K562 (cell line): ENCODE results near the gene NPAS3. TPM values are rescaled to one million over a fixed set of nuclear protein-coding genes. Genes with fewer than 3 reads are reported as not detected.

Source experiments
- ATAC-seq: fragments of 200-7000 bp; cut with Tn5 transposase; 3 replicates; pipeline ENCODE4 v1.9.1; 2020; ENCODE audit warnings: moderate library complexity
- BruUV-seq: library from RNA; stranded (reverse); fragments of 400-500 nt; replicated peaks from 2 replicates; lab custom pipeline; 2021; lab: Mats Ljungman, UMichigan
- CTCF ChIA-PET: fragments of 300-600 bp; formaldehyde crosslinking; extraction: SDS; loops from one replicate; lab custom pipeline; 2021; ENCODE audit warnings: low intra/inter-chr PET ratio; lab: Yijun Ruan, JAX
- POLR2A ChIA-PET: fragments of 300-600, 350-650 bp; sonication (Branson Sonifier 250); formaldehyde crosslinking; extraction: SDS; loops from one replicate; lab custom pipeline; 2021; ENCODE audit warnings: antibody characterized with exemption, inconsistent platforms; lab: Yijun Ruan, JAX
- DNase-seq, 4 experiments: peaks; one replicate each; pipeline versions ENCODE4 v3.0.0 to v3.0.0-alpha.2; 2011 to 2018; ENCODE audit warnings: low spot score in 3 of 4, mixed read lengths in 3 of 4; ENCODE audit errors: extremely low read depth in 1 of 4
- FAIRE-seq: peaks from 2 replicates; lab custom pipeline; 2011; peaks lifted over from hg19 to GRCh38; lab: Jason Lieb, UNC
- H2AFZ ChIP-seq: 2 replicates; pipeline ENCODE4 v1.6.0; 2011; ENCODE audit warnings: low read depth, low read length, control low read depth, inconsistent platforms
- H3K27ac ChIP-seq: fragments of 200-600 bp; 3 replicates; pipeline ENCODE4 v1.8.0; 2011; ENCODE audit warnings: low read depth, mild to moderate bottlenecking, control low read depth, inconsistent platforms, low read length, moderate library complexity, mixed read lengths; ENCODE audit errors: extremely low read depth
- H3K27me3 ChIP-seq, 2 experiments: fragments of 300-600 bp in 1 of 2; 2 replicates in 1 of 2; 3 replicates in 1 of 2; pipeline versions ENCODE4 v1.6.0 to v1.8.0; 2011; ENCODE audit warnings: inconsistent platforms in 2 of 2, low read length in 2 of 2, mild to moderate bottlenecking in 1 of 2, mixed read lengths in 1 of 2, moderate library complexity in 1 of 2; ENCODE audit not compliant: control insufficient read depth in 2 of 2, insufficient read depth in 2 of 2
- H3K36me3 ChIP-seq: fragments of 300-600 bp; 3 replicates; pipeline ENCODE4 v1.8.0; 2011; ENCODE audit warnings: mild to moderate bottlenecking, low read length, inconsistent platforms; ENCODE audit not compliant: control insufficient read depth, insufficient read depth
- H3K4me1 ChIP-seq, 2 experiments: fragments of 200-600 bp in 1 of 2; replicated peaks in 1 of 2; 2 replicates in 1 of 2; 3 replicates in 1 of 2; pipeline versions ENCODE4 v1.5.1 to v1.8.0; 2011; ENCODE audit warnings: inconsistent platforms in 2 of 2, low read length in 2 of 2, mild to moderate bottlenecking in 1 of 2, mixed read lengths in 1 of 2, moderate library complexity in 1 of 2; ENCODE audit not compliant: control insufficient read depth in 2 of 2, insufficient read depth in 2 of 2
- H3K4me2 ChIP-seq: 2 replicates; pipeline ENCODE4 v1.6.1; 2011; ENCODE audit warnings: low read length, control low read depth, inconsistent platforms, mixed read lengths; ENCODE audit not compliant: insufficient read depth
- H3K4me3 ChIP-seq: fragments of 200-600 bp; sonication (generic), shearing (Covaris generic); 2 replicates; pipeline ENCODE4 v1.5.1; 2016; ENCODE audit warnings: control low read depth, inconsistent platforms
- H3K79me2 ChIP-seq: fragments of 200-600 bp; 3 replicates; pipeline ENCODE4 v1.8.0; 2011; ENCODE audit warnings: low read length, inconsistent platforms; ENCODE audit not compliant: control insufficient read depth, insufficient read depth
- H3K9ac ChIP-seq, 2 experiments: 2 replicates each; pipeline versions ENCODE4 v1.6.0 to v1.6.1; 2011; ENCODE audit warnings: low read depth in 2 of 2, low read length in 2 of 2, control low read depth in 1 of 2, inconsistent platforms in 1 of 2, mild to moderate bottlenecking in 1 of 2, mixed read lengths in 1 of 2; ENCODE audit not compliant: insufficient read depth in 1 of 2
- H3K9me1 ChIP-seq: one replicate; pipeline ENCODE4 v1.6.0; 2011; ENCODE audit warnings: inconsistent platforms, mild to moderate bottlenecking, low read length, moderate library complexity; ENCODE audit not compliant: control insufficient read depth, insufficient read depth
- H3K9me3 ChIP-seq: replicated peaks from 2 replicates; pipeline ENCODE4 v1.5.1; 2011; ENCODE audit warnings: low read depth, low read length, inconsistent platforms; ENCODE audit not compliant: control insufficient read depth, insufficient read depth
- H4K20me1 ChIP-seq: replicated peaks from 2 replicates; pipeline ENCODE4 v1.6.1; 2011; ENCODE audit warnings: low read length, inconsistent platforms, mixed read lengths; ENCODE audit not compliant: control insufficient read depth, insufficient read depth
- CBFA2T3 ChIP-seq: fragments of 450-650 bp; IDR thresholded peaks from 2 replicates; pipeline ENCODE4 v1.6.1; 2017
- CREBBP ChIP-seq: IDR thresholded peaks from one replicate; pipeline ENCODE4 v1.6.1; 2012; ENCODE audit warnings: low read depth, mild to moderate bottlenecking, control low read depth, inconsistent platforms, low read length
- DMBX1 ChIP-seq: fragments of 250-450 bp; sonication (Bioruptor Pico); IDR thresholded peaks from 2 replicates; pipeline ENCODE4 v1.8.0; 2022; ENCODE audit warnings: inconsistent platforms, mild to moderate bottlenecking, moderate library complexity, borderline replicate concordance
- ELF2 ChIP-seq: fragments of 250-450 bp; sonication (Bioruptor Pico); IDR thresholded peaks from 2 replicates; pipeline ENCODE4 v1.5.0; 2021; ENCODE audit warnings: mild to moderate bottlenecking
- GABPB2 ChIP-seq: fragments of 250-450 bp; sonication (Bioruptor Pico); conservative IDR thresholded peaks from 2 replicates; pipeline ENCODE4 v1.5.1; 2021; ENCODE audit warnings: mild to moderate bottlenecking
- GATA2 ChIP-seq: sonication (generic); formaldehyde crosslinking; IDR thresholded peaks from 2 replicates; pipeline ENCODE4 v1.4.0; 2020; ENCODE audit warnings: mild to moderate bottlenecking, missing genetic modification reagents
- GATAD2B ChIP-seq: fragments of 450-650 bp; IDR thresholded peaks from 2 replicates; pipeline ENCODE4 v1.6.1; 2017; ENCODE audit warnings: mild to moderate bottlenecking, borderline replicate concordance
- HIVEP1 ChIP-seq: fragments of 250-450 bp; sonication (Bioruptor Pico); IDR thresholded peaks from 2 replicates; pipeline ENCODE4 v1.4.0; 2020; ENCODE audit warnings: mild to moderate bottlenecking
- KDM4B ChIP-seq, 2 experiments: fragments of 450-650 bp in 1 of 2; sonication (generic) in 1 of 2; IDR thresholded peaks; 2 replicates each; pipeline ENCODE4 v1.6.1; 2016 to 2017; ENCODE audit warnings: borderline replicate concordance in 2 of 2, antibody characterized with exemption in 1 of 2, low read depth in 1 of 2, mild to moderate bottlenecking in 1 of 2
- LCOR ChIP-seq: sonication (generic); formaldehyde crosslinking; IDR thresholded peaks from 2 replicates; pipeline ENCODE4 v1.8.0; 2022; ENCODE audit warnings: mild to moderate bottlenecking, missing genetic modification reagents
- NR3C1 ChIP-seq: sonication (generic); formaldehyde crosslinking; IDR thresholded peaks from 2 replicates; pipeline ENCODE4 v1.8.1; 2022; ENCODE audit warnings: missing genetic modification reagents
- RBM14 ChIP-seq: fragments of 200-400 bp; formaldehyde crosslinking; IDR thresholded peaks from 2 replicates; pipeline ENCODE4 v1.6.1; 2018; ENCODE audit warnings: low read depth, mild to moderate bottlenecking, low read length, moderate library complexity, borderline replicate concordance; ENCODE audit not compliant: insufficient read depth
- SRSF1 ChIP-seq: fragments of 200-400 bp; formaldehyde crosslinking; IDR thresholded peaks from 2 replicates; pipeline ENCODE4 v1.6.1; 2017; ENCODE audit warnings: mild to moderate bottlenecking, low read depth, low read length, moderate library complexity
- TCF15 ChIP-seq: fragments of 250-450 bp; sonication (Bioruptor Pico); IDR thresholded peaks from 2 replicates; pipeline ENCODE4 v1.8.0; 2022; ENCODE audit warnings: moderate library complexity, mild to moderate bottlenecking, inconsistent platforms
- TEAD2 ChIP-seq: fragments of 450-650 bp; IDR thresholded peaks from 2 replicates; pipeline ENCODE4 v1.6.1; 2016; ENCODE audit warnings: missing genetic modification characterization, control low read depth, missing compliant biosample characterization
- ZBTB12 ChIP-seq: fragments of 250-450 bp; sonication (Bioruptor Pico); IDR thresholded peaks from 2 replicates; pipeline ENCODE4 v1.4.0; 2020
- ZC3H8 ChIP-seq: fragments of 450-650 bp; IDR thresholded peaks from 2 replicates; pipeline ENCODE4 v1.6.1; 2017
- ZNF23 ChIP-seq: fragments of 250-450 bp; sonication (Bioruptor Pico); IDR thresholded peaks from 2 replicates; pipeline ENCODE4 v1.4.0; 2020; ENCODE audit warnings: mild to moderate bottlenecking
- ZNF282 ChIP-seq: sonication (generic); formaldehyde crosslinking; IDR thresholded peaks from 2 replicates; pipeline ENCODE4 v1.8.1; 2023; ENCODE audit warnings: missing genetic modification reagents
- ZNF354B ChIP-seq: fragments of 250-450 bp; sonication (Bioruptor Pico); IDR thresholded peaks from 2 replicates; pipeline ENCODE4 v1.4.0; 2020
- WGBS: fragments of 100-300 bp; shearing (Covaris generic); methylation state at CpG from one replicate; pipeline ENCODE4 v1.1.6; 2016; ENCODE audit warnings: low coverage, mixed read lengths; ENCODE audit not compliant: insufficient coverage; ENCODE audit errors: missing lambda C conversion rate; 5-methylcytosine and 5-hydroxymethylcytosine counted together
- in situ Hi-C: fragments of 300-500 bp; cut with MboI; formaldehyde crosslinking; loops from 4 replicates; pipeline ENCODE4 v1.15.0; 2018; ENCODE audit warnings: inconsistent platforms, mixed read lengths
- intact Hi-C: fragments of 100-400 bp; cut with micrococcal nuclease; formaldehyde crosslinking; loops from 2 replicates; pipeline ENCODE4 v1.14.2; 2022
- polyA plus RNA-seq, 8 experiments: library from polyadenylated mRNA; depleted of rRNA in 4 of 8; stranded (reverse) in 5 of 8; unstranded in 3 of 8; fragments of >200 nt; fragmentation: Nextera tagmentation in 2 of 8; fragmentation: Illumina TruSeq in 1 of 8; extraction: Ambion mirVana in 2 of 8; extraction: Trizol in 1 of 8; gene quantifications; 2 replicates each; pipeline versions ENCODE4 v1.2.1 to v1.2.3, GENCODE V29; 2011 to 2014; ENCODE audit warnings: inconsistent platforms in 1 of 8, missing spikeins in 1 of 8
- total RNA-seq, 7 experiments: library from RNA; depleted of rRNA in 6 of 7; stranded (reverse); fragments of >200 nt in 6 of 7; fragmentation: Illumina TruSeq in 2 of 7; extraction: Trizol in 2 of 7; gene quantifications; 2 replicates each; pipeline versions ENCODE4 v1.2.1 to v1.2.3, GENCODE V29; 2011 to 2021; ENCODE audit warnings: low replicate concordance in 1 of 7

Gene NPAS3
- total and polyA plus RNA-seq, 9 of the 15 experiments (the other 6 are each of a cell fraction or from before 2014, with no cell fraction given), result 0.04 TPM; not detected in 8

DNA sequence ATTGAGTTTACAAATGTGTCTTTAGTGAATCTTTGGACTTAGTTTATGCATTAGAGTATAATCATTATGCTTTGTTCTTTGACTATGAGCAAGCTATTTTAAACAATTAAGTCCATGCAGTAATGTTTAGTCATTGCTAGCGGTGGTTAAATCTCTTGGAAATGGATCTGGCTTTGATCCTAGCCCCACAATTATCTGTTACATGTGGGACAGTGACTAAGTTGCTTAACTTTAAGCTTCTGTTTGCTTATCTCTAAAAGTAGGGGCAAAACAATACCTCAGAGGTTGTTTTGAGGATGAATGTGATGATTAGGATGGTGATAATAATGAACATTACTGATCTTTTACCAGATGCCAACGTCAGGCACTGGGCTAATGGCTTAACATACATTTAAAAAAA is 124.2 kb downstream of the NPAS3 start:
- H3K9me3 ChIP-seq, result no peaks in the 10 kb centered on the region
- TF ChIP-seq GATAD2B, result no peak
- no peak for TF ChIP-seq RBM14
- no peak for TF ChIP-seq ELF2 (CRISPR knock-in tag)
- no peak for TF ChIP-seq LCOR
- TF ChIP-seq, all 486 proteins: peak for 0
- DNase-seq (no peak), FAIRE-seq (no peak), ATAC-seq (no peak)
- intact Hi-C loops (no loop called here), in situ Hi-C loops (no loop called here)
- Histone ChIP-seq H2AFZ (no peak overlapping the region), H3K4me1 (no peaks in the 10 kb centered on the region), H3K79me2 (no peaks in the 10 kb centered on the region), H3K9me1 (no peaks in the 10 kb centered on the region), H3K9ac (no peak overlapping the region), H3K36me3 (no peaks in the 10 kb centered on the region), H3K4me3 (no peak overlapping the region), H4K20me1 (no peaks in the 10 kb centered on the region), H3K4me2 (no peak overlapping the region), H3K27ac (no peak overlapping the region), H3K27me3 (no peaks in the 10 kb centered on the region)
- no TSS peak for BruUV-seq
- CTCF ChIA-PET, result no interaction called here
- POLR2A ChIA-PET, result no interaction called here
- WGBS, result 0% methylated on average over 2 of the region's 2 CpGs

DNA sequence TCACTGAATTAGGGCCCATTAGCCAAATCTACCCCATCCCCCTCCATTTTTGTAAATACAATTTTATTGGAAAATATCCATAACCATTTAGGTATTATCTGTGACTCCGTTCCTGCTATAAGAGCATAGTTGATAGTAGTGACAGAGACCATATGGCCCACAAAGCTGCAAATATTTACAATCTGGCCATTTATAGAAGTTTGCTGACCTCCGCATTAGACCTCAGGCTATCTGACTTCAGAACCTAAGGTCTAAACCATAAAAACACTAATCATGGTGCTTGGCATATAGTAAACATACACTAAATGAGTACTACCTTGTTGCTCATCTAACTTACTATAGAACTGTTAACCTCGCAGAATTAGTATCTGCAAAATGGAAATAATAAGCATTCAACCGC is 124.8 kb downstream of the NPAS3 start:
- Histone ChIP-seq H4K20me1 (no peaks in the 10 kb centered on the region), H3K4me2 (no peak overlapping the region), H3K4me3 (no peak overlapping the region), H2AFZ (no peak overlapping the region), H3K9me1 (no peaks in the 10 kb centered on the region), H3K27me3 (no peaks in the 10 kb centered on the region), H3K9me3 (no peaks in the 10 kb centered on the region), H3K4me1 (no peaks in the 10 kb centered on the region), H3K27ac (no peak overlapping the region), H3K9ac (no peak overlapping the region), H3K79me2 (no peaks in the 10 kb centered on the region), H3K36me3 (no peaks in the 10 kb centered on the region)
- ChIA-PET POLR2A (no interaction called here), CTCF (no interaction called here)
- intact Hi-C loops (no loop called here), in situ Hi-C loops (no loop called here)
- ATAC-seq (no peak), FAIRE-seq (no peak), DNase-seq (no peak)
- 0% methylated on average over 4 of the region's 4 CpGs for WGBS
- no TSS peak for BruUV-seq
- TF ChIP-seq SRSF1 (no peak), DMBX1 (CRISPR knock-in tag) (no peak), ZNF23 (CRISPR knock-in tag) (no peak), NR3C1 (CRISPR knock-in tag) (no peak), TCF15 (CRISPR knock-in tag) (no peak), CREBBP (no peak), KDM4B (IDR thresholded peaks at IDR 0.05; ENCODE audit: borderline replicate concordance in 2 of 2, low read depth in 1 of 2) (no peak), ZC3H8 (no peak), TEAD2 (no peak), CBFA2T3 (no peak), HIVEP1 (CRISPR knock-in tag) (no peak), GATA2 (no peak), ZBTB12 (no peak), ZNF282 (CRISPR knock-in tag) (no peak), GABPB2 (no peak), ZNF354B (no peak)
